Measurements from ENCODE around the gene RIMS3. TPM values are rescaled to one million over a fixed set of nuclear protein-coding genes. Genes with fewer than 3 reads are reported as not detected.

The RIMS3 gene
- total and polyA plus RNA-seq, 2 experiments from 2014 or later = 1.4 to 1.6 TPM

GRCh38 chr1:40620586-40621210 lies 44.8 kb downstream of the RIMS3 start:
- Histone ChIP-seq H3K9me2 (replicated peaks; ENCODE audit: insufficient read depth) (no peaks in the 10 kb centered on the region), H3K27me3 (peaks cover 4% of the 10 kb centered on the region), H4K20me1 (ENCODE audit: insufficient read depth, poor library complexity, severe bottlenecking) (no peaks in the 10 kb centered on the region), H3K4me1 (ENCODE audit: insufficient read depth) (no peaks in the 10 kb centered on the region), H3K4me2 (no peak overlapping the region), H2AFZ (no peak overlapping the region), H3K4me3 (no peak overlapping the region), H3K79me2 (no peaks in the 10 kb centered on the region), H3K9me3 (ENCODE audit: low read depth) (no peaks in the 10 kb centered on the region), H3K27ac (no peak overlapping the region), H3K36me3 (replicated peaks; ENCODE audit: insufficient read depth, low read depth) (no peaks in the 10 kb centered on the region)
- TF ChIP-seq CTCF (IDR thresholded peaks at IDR 0.05; ENCODE audit: poor library complexity) (no peak), EZH2 (IDR thresholded peaks at IDR 0.05; ENCODE audit: borderline replicate concordance) (no peak), EZH2phosphoT487 (IDR thresholded peaks at IDR 0.05; ENCODE audit: low read depth, severe bottlenecking, unreplicated experiment) (no peak)
- 89% methylated on average over 3 of the region's 3 CpGs for WGBS (ENCODE audit: low lambda C conversion rate, missing lambda C conversion rate)
- no peak for DNase-seq (ENCODE audit: low spot score)

GRCh38 chr1:40620150-40620549 lies 45.3 kb downstream of the RIMS3 start:
- Histone ChIP-seq H3K27me3 (peaks cover 4% of the 10 kb centered on the region), H3K4me1 (ENCODE audit: insufficient read depth) (no peaks in the 10 kb centered on the region), H2AFZ (no peak overlapping the region), H3K9me3 (ENCODE audit: low read depth) (no peaks in the 10 kb centered on the region), H3K9me2 (replicated peaks; ENCODE audit: insufficient read depth) (no peaks in the 10 kb centered on the region), H3K27ac (no peak overlapping the region), H3K36me3 (replicated peaks; ENCODE audit: insufficient read depth, low read depth) (no peaks in the 10 kb centered on the region), H3K4me3 (no peak overlapping the region), H3K79me2 (no peaks in the 10 kb centered on the region), H4K20me1 (ENCODE audit: insufficient read depth, poor library complexity, severe bottlenecking) (no peaks in the 10 kb centered on the region), H3K4me2 (no peak overlapping the region)
- no peak for DNase-seq (ENCODE audit: low spot score)
- WGBS (ENCODE audit: low lambda C conversion rate, missing lambda C conversion rate) = 86% methylated on average over 5 of the region's 5 CpGs
- TF ChIP-seq CTCF (IDR thresholded peaks at IDR 0.05; ENCODE audit: poor library complexity) (no peak), EZH2phosphoT487 (IDR thresholded peaks at IDR 0.05; ENCODE audit: low read depth, severe bottlenecking, unreplicated experiment) (no peak), EZH2 (IDR thresholded peaks at IDR 0.05; ENCODE audit: borderline replicate concordance) (no peak)

- H3K4me1 ChIP-seq (ENCODE audit: insufficient read depth) = no peaks in the 10 kb centered on the region
- no peaks in the 10 kb centered on the region for H3K36me3 ChIP-seq (replicated peaks; ENCODE audit: insufficient read depth, low read depth)
- no peaks in the 10 kb centered on the region for H3K79me2 ChIP-seq
- no peak overlapping the region for H3K27ac ChIP-seq
- no peaks in the 10 kb centered on the region for H3K9me3 ChIP-seq (ENCODE audit: low read depth)
- no peaks in the 10 kb centered on the region for H4K20me1 ChIP-seq (ENCODE audit: insufficient read depth, poor library complexity, severe bottlenecking)
- H3K4me3 ChIP-seq = no peak overlapping the region
- peaks cover 4% of the 10 kb centered on the region for H3K27me3 ChIP-seq
- no peak overlapping the region for H2AFZ ChIP-seq
- TF ChIP-seq EZH2phosphoT487 (IDR thresholded peaks at IDR 0.05; ENCODE audit: low read depth, severe bottlenecking, unreplicated experiment) (no peak), EZH2 (IDR thresholded peaks at IDR 0.05; ENCODE audit: borderline replicate concordance) (no peak), CTCF (IDR thresholded peaks at IDR 0.05; ENCODE audit: poor library complexity) (no peak)
- no peak for DNase-seq (ENCODE audit: low spot score)
- no peaks in the 10 kb centered on the region for H3K9me2 ChIP-seq (replicated peaks; ENCODE audit: insufficient read depth)
- H3K4me2 ChIP-seq = no peak overlapping the region
- 54% methylated on average over 1 of the region's 1 CpG for WGBS (ENCODE audit: low lambda C conversion rate, missing lambda C conversion rate)
These were observed 47.4 kb downstream of the RIMS3 start for GRCh38 chr1:40618108-40618507.
